ENCODE results near the gene TMEM150B.

TMEM150B gene

GRCh38 chr19:55315956-55316525 lies 9.1 kb downstream of the TMEM150B start:
- no peak overlapping the region for H3K9ac ChIP-seq (ENCODE audit: low read length)
- H3K4me2 ChIP-seq (ENCODE audit: low read length): no peak overlapping the region
- H3K4me3 ChIP-seq (ENCODE audit: low read depth, low read length, poor library complexity, severe bottlenecking): no peak overlapping the region
- no peaks in the 10 kb centered on the region for H4K20me1 ChIP-seq (ENCODE audit: insufficient read depth, low read length)
- peaks cover 5% of the 10 kb centered on the region for H3K4me1 ChIP-seq (ENCODE audit: insufficient read depth, low read length, severe bottlenecking)
- H3K9me2 ChIP-seq (ENCODE audit: low read depth, low read length): no peaks in the 10 kb centered on the region
- H3K9me3 ChIP-seq (ENCODE audit: low read length): no peaks in the 10 kb centered on the region
- H2AFZ ChIP-seq (ENCODE audit: low read length): no peak overlapping the region
- TF ChIP-seq CTCF (IDR thresholded peaks at IDR 0.05; ENCODE audit: low read length) (no peak), EZH2 (IDR thresholded peaks at IDR 0.05; ENCODE audit: borderline replicate concordance, low read length) (no peak)
- H3K27me3 ChIP-seq (ENCODE audit: insufficient read depth, low read length): peaks cover 5% of the 10 kb centered on the region; the same call in 1 of the 2 replicates
- no peaks in the 10 kb centered on the region for H3K36me3 ChIP-seq (ENCODE audit: insufficient read depth, low read length)
- H3K27ac ChIP-seq (ENCODE audit: low read depth, low read length, poor library complexity, severe bottlenecking): no peak overlapping the region
- no peaks in the 10 kb centered on the region for H3K79me2 ChIP-seq (ENCODE audit: insufficient read depth, low read length)
- H3F3A ChIP-seq (ENCODE audit: insufficient read depth, low read length): no peaks in the 10 kb centered on the region

DNA sequence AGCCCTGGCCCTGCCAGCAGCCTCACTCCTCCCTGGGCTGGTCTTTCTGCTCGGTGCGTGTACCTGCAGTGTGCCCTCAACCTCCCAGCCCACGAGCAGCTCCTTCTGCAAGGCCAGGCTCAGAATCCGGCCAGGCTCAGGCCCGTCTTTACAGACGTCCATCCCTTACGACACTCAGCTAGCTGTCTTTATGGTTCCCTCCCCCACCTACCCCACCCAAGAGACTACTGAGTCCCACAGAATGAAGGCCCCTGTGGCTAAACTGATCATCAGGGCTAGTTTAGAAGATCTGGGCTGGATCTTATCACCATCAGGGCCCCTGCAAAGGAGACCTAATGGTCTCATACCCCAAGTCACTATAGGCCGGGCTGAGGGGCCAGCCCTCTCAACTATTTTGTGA lies 10.7 kb downstream of the TMEM150B start:
- no peak overlapping the region for H3K4me3 ChIP-seq (ENCODE audit: low read depth, low read length, poor library complexity, severe bottlenecking)
- H3K4me1 ChIP-seq (ENCODE audit: insufficient read depth, low read length, severe bottlenecking): peaks cover 12% of the 10 kb centered on the region
- no peaks in the 10 kb centered on the region for H3F3A ChIP-seq (ENCODE audit: insufficient read depth, low read length)
- no peaks in the 10 kb centered on the region for H3K9me2 ChIP-seq (ENCODE audit: low read depth, low read length)
- peaks cover 4% of the 10 kb centered on the region for H3K36me3 ChIP-seq (ENCODE audit: insufficient read depth, low read length)
- H3K79me2 ChIP-seq (ENCODE audit: insufficient read depth, low read length): no peaks in the 10 kb centered on the region
- H3K27me3 ChIP-seq (ENCODE audit: insufficient read depth, low read length): no peaks in the 10 kb centered on the region
- H4K20me1 ChIP-seq (ENCODE audit: insufficient read depth, low read length): no peaks in the 10 kb centered on the region
- H3K27ac ChIP-seq (ENCODE audit: low read depth, low read length, poor library complexity, severe bottlenecking): no peak overlapping the region
- H3K9ac ChIP-seq (ENCODE audit: low read length): no peak overlapping the region
- TF ChIP-seq EZH2 (IDR thresholded peaks at IDR 0.05; ENCODE audit: borderline replicate concordance, low read length) (no peak), CTCF (IDR thresholded peaks at IDR 0.05; ENCODE audit: low read length) (no peak)
- H3K4me2 ChIP-seq (ENCODE audit: low read length): no peak overlapping the region
- no peak overlapping the region for H2AFZ ChIP-seq (ENCODE audit: low read length)
- H3K9me3 ChIP-seq (ENCODE audit: low read length): no peaks in the 10 kb centered on the region

- H3K9me3 ChIP-seq (ENCODE audit: low read length): no peaks in the 10 kb centered on the region
- no peak overlapping the region for H3K9ac ChIP-seq (ENCODE audit: low read length)
- TF ChIP-seq EZH2 (IDR thresholded peaks at IDR 0.05; ENCODE audit: borderline replicate concordance, low read length) (no peak), CTCF (IDR thresholded peaks at IDR 0.05; ENCODE audit: low read length) (no peak)
Measured at GRCh38 chr19:55312621-55313512, 12.3 kb downstream of the TMEM150B start.

More at GRCh38 chr19:55312621-55313512, 12.3 kb downstream of the TMEM150B start:
- Histone ChIP-seq H3K4me1 (ENCODE audit: insufficient read depth, low read length, severe bottlenecking) (peaks cover 18% of the 10 kb centered on the region), H3K36me3 (ENCODE audit: insufficient read depth, low read length) (peaks cover 10% of the 10 kb centered on the region), H4K20me1 (ENCODE audit: insufficient read depth, low read length) (no peaks in the 10 kb centered on the region), H3K27ac (ENCODE audit: low read depth, low read length, poor library complexity, severe bottlenecking) (no peak overlapping the region), H3K4me3 (ENCODE audit: low read depth, low read length, poor library complexity, severe bottlenecking) (no peak overlapping the region), H3K9me2 (ENCODE audit: low read depth, low read length) (no peaks in the 10 kb centered on the region), H3K79me2 (ENCODE audit: insufficient read depth, low read length) (no peaks in the 10 kb centered on the region), H3K27me3 (ENCODE audit: insufficient read depth, low read length) (no peaks in the 10 kb centered on the region), H3F3A (ENCODE audit: insufficient read depth, low read length) (no peaks in the 10 kb centered on the region), H2AFZ (ENCODE audit: low read length) (no peak overlapping the region), H3K4me2 (ENCODE audit: low read length) (no peak overlapping the region)

Measured in OCI-LY1 (cell line).